HG03159 (cell line): Measurements from ENCODE around the gene CELF1.
A peak's percentile ranks its signal among the peaks of the same experiment; 100 is the strongest.

Experiments used
- ATAC-seq: cut with Tn5 transposase; IDR thresholded peaks from one replicate; pipeline ENCODE4 v1.9.1; 2021; ENCODE audit warnings: mild to moderate bottlenecking, moderate library complexity; ENCODE audit not compliant: unreplicated experiment

Gene CELF1

DNA sequence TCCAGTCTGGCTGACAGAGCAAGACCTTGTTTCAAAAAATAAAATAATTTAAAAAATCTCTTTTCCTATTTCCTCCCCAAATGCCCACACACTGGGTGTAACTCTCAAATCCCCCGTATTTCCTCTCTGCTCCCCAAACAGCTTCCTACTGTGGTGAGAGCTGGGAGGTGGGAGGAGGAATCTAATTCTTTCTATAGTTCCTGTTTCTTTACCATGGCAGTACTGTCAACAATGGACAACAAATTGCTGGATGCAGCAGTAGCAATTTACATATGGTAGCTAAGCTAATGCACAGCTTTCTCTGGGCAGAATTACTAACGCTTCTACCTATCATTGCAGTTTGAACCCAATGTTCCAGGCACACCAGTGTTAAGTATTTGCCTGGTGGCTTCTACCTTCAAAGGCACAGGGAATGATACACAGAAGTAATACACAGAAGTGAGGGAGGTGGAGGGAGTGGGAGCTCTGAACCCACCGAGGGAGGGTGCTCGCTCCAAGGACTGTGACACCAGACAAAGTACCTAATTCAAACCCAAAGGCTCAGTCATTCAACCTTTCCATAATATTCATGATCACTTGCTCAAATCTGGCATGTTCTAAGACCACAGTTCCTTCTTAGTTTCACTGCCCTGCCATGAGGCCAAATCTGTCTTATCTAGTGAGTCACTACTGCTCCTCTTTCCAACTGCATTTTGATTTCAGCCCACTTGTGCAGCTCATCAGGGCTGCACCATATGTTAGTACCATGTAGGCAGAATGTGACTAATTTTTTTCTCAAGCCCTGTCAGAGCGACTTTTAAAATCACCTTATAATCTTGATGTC, 37.9 kb downstream of the CELF1 start:
- peak; percentile 50 for ATAC-seq

GRCh38 chr11:47512701-47513100, 40.2 kb downstream of the CELF1 start:
- ATAC-seq: no peak

DNA sequence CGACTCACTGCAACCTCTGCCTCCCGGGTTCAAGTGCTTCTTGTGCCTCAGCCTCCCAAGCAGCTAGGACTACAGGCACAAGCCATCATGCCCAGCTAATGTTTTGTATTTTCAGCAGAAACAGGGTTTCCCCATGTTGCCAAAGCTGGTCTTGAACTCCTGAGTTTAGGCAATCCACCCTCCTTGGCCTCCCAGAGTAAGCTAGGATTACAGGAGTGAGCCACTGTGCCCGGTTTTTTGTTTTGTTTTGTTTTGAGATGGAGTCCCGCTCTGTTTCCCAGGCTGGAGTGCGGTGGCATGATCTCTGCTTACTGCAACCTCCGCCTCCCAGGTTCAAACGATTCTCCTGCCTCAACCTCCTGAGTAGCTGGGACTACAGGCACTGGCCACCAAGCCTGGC, 41.0 kb downstream of the CELF1 start:
- ATAC-seq: no peak

GRCh38 chr11:47510209-47510608, 42.7 kb downstream of the CELF1 start:
- ATAC-seq: no peak

- ATAC-seq: no peak
These were observed 43.8 kb downstream of the CELF1 start for GRCh38 chr11:47509077-47509536.

- no peak for ATAC-seq
These were observed 44.5 kb downstream of the CELF1 start for GRCh38 chr11:47508240-47508957.

DNA sequence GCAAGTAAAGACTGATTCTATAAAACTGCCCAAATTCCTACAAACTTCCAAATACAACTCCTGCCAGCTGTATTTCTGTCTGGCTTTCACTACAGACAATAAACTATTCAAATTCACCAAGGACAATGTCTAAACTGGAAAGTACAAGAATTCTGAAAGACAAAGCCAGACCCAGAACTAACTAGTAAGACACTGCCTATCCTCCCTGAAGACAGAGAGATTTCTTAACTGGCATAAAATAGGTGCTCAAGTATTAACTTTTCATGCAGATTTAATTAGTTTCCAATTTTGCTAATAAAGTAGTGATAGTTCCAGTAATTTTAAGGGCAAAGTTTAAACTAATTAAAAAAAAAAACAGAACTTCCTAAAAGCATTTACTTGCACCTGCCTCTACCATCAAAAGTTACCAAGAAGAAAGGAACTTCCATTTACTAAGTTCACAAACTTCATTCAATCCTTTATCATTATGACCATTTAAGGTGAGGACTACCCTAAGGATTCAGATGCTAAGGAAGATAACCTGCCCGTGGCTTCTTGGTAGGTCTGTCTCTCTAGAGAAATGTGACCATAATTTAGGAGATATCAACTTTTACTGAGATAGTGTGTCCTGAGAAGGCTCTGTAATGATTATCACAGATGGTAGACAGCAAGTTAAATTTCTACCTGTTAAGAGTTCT, 45.2 kb downstream of the CELF1 start:
- ATAC-seq: no peak

DNA sequence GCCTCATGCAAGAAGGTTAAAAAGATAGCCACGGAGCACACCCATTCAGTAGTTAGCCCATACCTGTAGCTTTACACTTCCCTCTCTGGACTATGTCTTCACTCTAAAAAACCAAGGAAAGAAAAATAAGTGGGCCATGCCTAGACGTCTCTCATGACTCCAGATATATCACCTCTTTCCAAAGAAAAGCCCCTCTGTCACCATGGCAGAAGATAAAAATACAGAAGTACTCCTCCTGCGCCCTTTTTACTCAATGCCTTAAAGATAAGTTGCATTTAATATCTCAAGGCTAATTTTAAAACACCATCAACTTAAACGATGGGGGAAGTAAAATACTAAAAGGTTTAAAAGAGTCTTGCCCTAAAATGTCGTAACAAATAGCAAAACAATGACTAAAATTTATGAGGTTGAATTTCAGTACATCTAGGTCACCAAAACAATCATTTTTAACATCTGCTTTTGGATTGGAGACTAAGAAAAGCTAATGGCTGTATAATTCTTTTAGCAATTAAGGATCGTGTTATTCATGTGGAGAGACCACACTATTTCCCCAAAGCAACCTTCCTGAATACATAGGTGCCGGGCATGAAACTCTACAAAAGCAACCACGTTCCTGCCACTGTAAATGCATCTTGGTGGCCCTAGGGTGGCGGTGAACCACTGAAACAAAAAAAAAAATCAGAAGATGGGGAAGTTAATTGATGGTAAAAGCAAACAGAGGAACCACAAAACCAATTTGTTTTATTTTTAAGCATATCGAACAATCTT, 46.0 kb downstream of the CELF1 start:
- no peak for ATAC-seq

DNA sequence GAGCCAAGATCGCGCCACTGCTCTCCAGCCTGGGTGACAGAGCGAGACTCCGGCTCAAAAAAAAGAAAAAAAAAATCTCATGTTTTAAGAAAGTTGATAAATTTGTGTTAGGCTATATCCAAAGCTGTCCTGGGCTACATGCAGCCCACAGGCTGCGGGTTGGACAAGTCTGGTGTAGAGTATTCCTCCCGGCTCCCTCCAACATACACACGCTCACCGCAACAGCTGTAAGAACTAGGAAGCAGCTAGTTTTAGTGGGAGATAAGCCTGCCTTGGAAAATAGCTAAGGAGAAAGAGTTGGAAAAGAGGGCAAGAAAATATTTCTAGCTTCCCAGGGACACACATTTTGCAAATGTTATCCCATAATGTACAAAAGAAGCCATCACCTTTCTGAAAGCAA, 46.6 kb downstream of the CELF1 start:
- ATAC-seq: no peak

- no peak for ATAC-seq
These were observed 48.0 kb downstream of the CELF1 start for GRCh38 chr11:47504910-47505309.

- ATAC-seq: no peak
These were observed 49.7 kb downstream of the CELF1 start for GRCh38 chr11:47503227-47503626.

- ATAC-seq: no peak
These were observed 50.2 kb downstream of the CELF1 start for GRCh38 chr11:47502767-47503166.

GRCh38 chr11:47501101-47501500, 51.8 kb downstream of the CELF1 start:
- no peak for ATAC-seq

GRCh38 chr11:47500121-47500520, 52.8 kb downstream of the CELF1 start:
- no peak for ATAC-seq

GRCh38 chr11:47499614-47500013, 53.3 kb downstream of the CELF1 start:
- ATAC-seq: no peak

GRCh38 chr11:47499161-47499560, 53.8 kb downstream of the CELF1 start:
- no peak for ATAC-seq

- no peak for ATAC-seq
These were observed 54.3 kb downstream of the CELF1 start for GRCh38 chr11:47498584-47499152.

GRCh38 chr11:47498149-47498548, 54.8 kb downstream of the CELF1 start:
- ATAC-seq: no peak

DNA sequence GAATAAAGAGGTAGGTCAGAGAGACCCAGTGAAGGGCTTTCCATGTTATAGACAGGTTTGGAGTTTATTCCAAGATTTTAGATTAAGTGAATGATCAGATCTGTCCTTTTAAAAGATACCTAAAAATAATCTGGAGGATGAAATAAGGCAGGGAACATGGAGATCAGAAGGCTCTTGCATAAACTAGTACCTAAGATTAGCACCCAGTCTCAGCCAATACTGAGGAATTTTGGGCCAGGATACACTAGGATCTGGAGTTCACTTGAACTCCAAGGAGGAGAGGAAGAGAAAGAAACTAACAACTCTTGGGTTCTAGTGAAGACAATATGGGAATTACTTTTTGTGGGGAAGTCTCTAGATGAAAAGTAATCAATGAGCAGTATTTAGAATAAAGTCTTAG, 56.1 kb downstream of the CELF1 start:
- ATAC-seq: no peak

DNA sequence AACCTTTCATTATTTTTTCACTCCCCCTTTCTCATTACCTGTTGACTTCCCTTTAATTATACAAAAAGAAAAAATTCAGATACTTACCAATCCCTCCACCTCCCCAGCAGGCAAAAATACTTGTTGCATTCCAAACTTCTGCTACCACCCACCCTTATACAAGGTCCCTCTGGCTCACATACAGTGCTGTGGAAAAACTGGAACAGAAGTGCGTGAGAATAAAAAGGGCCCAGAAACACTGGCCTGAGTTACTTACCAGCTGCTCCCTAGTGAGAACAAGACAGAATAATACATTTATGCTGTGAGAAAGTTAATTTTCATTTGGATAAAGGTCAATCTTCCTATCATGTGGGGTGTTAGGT, 57.1 kb downstream of the CELF1 start:
- no peak for ATAC-seq
